HG02588 (cell line): Measurements from ENCODE around the gene GSTP1.
"Not testable (repeated sequence)": the region's sequence is repeated elsewhere in the genome, so short reads cannot be mapped to it uniquely, and the experiment has no call there.

Source experiments
- ATAC-seq: cut with Tn5 transposase; IDR thresholded peaks from one replicate; pipeline ENCODE4 v1.9.1; 2021; ENCODE audit warnings: mild to moderate bottlenecking, moderate library complexity; ENCODE audit not compliant: unreplicated experiment

GSTP1 gene

DNA sequence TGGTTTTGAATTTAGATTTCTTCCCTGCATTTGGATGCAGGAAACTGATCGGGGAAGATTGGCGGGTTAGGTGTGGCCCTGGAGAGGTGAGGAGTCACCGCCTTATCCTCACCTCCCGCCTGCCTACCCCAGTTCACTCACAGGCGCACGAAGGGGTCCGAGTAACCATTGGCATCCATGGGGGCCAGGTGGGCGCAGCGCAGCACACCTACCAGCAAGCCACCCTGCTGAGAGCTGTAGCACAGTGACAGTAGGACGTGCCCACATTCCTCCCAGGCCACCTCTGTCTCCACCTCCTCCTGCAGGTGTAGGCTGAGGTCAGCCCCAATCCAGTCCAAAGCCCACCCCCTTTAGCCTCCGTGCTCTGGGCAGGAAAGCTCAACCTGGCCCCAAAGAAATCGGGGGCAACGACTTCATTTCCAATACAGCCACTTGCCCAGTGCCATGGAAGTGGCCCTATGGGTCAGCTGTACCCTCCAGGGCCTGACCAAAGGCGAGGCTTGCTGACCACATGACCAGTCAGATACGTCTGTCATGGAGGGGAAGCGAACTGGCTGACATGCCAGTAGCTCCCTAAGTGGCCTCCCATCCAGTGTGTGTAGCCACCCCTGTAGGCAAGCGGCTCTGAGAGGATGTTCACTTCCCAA, 29.8 kb downstream of the GSTP1 start:
- ATAC-seq = no peak

GRCh38 chr11:67613960-67614715, 30.5 kb downstream of the GSTP1 start:
- ATAC-seq = peak; percentile 69

DNA sequence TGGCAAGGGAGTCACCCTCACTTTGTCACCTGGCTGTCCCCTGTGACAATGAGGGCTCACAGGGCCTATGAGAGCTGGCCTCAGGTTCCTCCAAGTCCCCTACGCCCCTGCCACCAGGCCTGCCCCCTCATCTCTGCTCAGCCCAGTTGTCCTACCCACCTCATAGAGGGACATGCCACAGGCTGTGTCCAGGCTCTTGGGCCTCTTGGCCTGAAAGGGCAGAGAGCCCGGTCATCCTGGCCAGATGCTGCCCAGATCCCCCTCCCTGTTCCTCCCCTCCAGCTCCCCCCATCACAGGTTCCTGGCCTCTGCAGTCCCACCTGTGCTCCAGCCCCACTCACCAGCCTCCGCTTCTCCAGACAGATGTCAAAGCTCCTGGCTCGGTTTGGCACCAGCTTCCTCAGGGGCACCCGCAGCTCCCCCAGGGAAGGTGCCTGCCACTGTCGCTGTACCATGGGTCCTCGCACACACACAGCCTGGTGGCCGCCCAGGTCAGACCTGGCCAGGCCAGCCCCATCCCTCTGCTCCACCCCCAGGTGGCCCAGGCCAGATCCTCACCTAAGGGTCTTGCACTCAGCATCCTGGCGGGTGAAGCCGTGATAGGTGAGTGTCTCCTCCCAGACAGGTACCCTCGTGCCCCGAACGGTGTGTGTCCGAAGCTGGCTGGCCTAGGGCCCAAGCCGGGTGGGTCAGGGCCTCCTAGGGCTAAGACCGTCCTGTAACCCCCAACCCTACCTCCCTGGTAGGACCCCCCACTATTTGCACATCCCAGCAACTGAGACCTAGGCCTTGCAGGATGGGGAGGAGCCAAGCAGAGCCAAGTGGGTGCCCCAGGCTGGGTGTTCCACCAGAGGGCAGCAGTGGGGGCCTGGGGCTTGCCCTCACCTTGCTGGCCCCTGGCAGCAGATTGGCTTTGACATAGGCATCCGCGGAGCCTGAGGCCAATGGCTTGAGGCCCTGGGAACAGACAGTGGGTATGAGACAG, 31.4 kb downstream of the GSTP1 start:
- no peak for ATAC-seq

GRCh38 chr11:67615728-67616430, 32.3 kb downstream of the GSTP1 start:
- no peak for ATAC-seq

GRCh38 chr11:67616431-67617242, 33.0 kb downstream of the GSTP1 start:
- ATAC-seq = no peak

DNA sequence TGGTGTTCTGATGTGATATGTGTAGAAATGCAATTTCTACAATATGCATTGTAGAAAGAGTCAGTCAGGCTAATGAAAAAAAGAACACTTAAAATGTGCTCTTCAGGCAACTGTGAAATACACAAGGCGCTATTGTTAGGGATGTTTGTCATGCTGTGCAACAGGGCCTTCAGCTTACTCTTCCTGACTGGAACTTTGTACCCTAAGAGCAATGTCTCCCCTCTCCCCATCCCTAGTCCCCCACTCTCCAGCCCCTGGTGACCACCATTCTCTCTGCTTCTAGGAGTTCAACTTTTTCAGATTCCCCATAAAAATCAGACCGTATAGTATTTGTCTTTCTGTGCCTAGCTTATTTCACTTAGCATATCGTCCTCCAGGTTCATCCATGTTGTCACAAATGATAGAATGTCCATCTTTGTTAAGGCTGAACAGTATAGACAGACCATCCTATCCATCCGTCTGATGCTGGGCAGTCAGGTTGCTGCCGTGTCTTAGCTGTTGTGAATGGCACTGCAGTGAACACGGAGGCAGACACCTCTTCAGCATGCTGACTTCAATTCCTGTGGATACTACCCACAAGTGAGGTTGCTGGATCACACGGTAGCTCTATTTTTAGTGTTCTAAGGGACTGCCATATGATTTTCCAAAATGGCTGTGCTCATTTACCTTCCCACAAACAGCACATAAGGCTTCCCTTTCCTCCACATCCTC, 33.8 kb downstream of the GSTP1 start:
- no peak for ATAC-seq

DNA sequence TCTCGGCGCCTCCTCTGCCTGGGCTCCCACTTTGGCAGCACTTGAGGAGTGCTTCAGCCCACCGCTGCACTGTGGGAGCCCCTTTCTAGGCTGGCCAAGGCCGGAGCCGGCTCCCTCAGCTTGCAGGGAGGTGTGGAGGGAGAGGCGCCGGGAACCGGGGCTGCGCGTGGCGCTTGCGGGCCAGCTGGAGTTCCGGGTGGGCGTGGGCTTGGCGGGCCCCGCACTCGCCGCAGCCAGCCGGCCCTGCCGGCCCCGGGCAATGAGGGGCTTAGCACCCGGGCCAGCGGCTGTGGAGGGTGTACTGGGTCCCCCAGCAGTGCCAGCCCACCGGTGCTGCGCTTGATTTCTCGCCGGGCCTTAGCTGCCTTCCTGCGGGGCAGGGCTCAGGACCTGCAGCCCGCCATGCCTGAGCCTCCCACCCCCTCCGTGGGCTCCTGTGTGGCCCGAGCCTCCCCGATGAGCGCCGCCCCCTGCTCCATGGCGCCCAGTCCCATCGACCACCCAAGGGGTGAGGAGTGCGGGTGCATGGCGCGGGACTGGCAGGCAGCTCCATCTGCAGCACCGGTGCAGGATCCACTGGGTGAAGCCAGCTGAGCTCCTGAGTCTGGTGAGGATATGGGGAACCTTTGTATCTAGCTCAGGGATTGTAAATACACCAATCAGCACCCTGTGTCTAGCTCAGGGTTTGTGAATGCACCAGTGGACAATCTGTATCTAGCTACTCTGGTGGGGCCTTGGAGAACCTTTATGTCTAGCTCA, 35.5 kb downstream of the GSTP1 start:
- not testable (repeated sequence) for ATAC-seq

- ATAC-seq = not testable (repeated sequence)
Observed at GRCh38 chr11:67619683-67620618, 36.3 kb downstream of the GSTP1 start.

DNA sequence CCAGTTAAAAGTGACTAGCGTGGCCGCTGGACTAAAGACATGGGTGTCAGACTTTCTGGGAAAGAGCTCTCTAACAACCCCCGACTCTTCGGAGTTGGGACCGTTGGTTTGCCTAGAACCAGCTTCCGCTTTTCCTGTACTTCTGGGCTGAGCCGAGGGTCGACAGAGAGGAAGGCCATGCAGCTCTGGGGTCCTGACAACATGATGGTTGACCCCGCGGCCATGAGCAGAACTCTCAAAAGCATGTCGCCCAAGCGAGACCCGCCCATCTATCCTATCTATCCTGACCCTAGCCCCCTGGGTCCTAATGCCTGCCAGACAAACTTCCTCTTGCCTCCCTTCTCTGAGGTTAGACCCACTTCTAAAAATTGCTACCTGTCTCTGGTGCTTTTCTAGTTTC, 37.0 kb downstream of the GSTP1 start:
- ATAC-seq = not testable (repeated sequence)

- ATAC-seq = not testable (repeated sequence)
Observed at GRCh38 chr11:67621928-67622327, 38.3 kb downstream of the GSTP1 start.

DNA sequence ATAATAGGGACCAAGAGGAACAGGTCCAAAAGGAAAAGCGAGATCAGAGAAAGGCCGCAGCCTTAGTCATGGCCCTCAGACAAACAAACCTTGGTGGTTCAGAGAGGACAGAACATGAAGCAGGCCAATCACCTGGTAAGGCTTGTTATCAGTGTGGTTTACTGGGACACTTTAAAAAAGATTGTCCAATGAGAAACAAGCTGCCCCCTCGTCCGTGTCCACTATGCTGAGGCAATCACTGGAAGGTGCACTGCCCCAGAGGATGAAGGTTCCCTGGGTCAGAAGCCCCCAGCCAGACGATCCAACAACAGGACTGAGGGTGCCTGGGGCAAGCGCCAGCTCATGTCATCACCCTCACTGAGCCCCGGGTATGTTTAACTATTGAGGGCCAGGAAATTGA, 39.3 kb downstream of the GSTP1 start:
- not testable (repeated sequence) for ATAC-seq

DNA sequence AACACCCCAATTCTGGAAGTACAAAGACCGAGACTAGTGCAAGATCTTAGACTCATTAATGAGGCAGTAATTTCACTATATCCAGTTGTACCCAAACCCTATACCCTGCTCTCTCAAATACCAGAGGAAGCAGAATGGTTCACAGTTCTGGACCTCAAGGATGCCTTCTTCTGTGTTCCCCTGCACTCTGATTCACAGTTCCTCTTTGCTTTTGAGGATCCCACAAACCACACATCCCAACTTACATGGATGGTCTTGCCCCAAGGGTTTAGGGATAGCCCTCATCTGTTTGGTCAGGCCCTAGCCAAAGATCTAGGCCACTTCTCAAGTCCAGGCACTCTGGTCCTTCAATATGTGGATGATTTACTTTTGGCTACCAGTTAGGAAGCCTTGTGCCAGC, 40.2 kb downstream of the GSTP1 start:
- ATAC-seq = not testable (repeated sequence)

GRCh38 chr11:67626131-67626833, 42.7 kb downstream of the GSTP1 start:
- not testable (repeated sequence) for ATAC-seq

DNA sequence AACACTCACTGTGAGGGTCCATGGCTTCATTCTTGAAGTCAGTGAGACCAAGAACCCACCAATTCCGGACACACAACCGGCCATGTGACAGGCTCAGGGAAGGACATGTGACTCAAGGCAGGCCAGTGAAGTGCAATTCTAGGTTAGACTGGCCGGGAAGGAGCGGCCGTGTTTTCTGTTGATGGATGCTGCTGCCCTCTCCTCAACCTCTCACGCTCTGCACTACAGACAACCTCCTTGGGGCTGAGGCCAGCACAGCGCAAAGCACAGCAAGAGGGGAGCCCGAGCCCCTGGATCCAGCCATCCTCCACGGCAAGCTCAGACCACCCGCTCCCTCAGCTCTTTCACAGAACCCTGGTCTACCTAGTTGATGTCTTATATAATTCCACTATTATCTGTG, 43.4 kb downstream of the GSTP1 start:
- ATAC-seq = no peak

DNA sequence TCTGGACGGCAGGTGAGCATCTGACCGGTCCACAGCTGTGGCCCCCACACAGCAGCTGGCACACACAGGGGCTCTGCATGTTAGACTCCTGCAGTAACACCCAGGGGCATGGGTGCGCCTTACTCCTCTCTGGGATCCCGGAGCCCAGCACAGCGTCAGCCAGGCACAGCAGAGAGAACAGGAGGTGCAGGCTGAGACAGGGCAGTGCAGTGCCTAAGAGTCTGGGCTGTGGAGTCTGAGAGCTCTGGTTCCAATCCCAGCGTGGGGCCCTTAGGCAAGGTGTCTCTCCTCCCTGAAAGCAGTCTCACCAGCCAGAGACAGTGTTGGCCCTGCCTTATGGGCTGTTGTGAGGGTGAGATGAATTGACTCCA, 43.8 kb downstream of the GSTP1 start:
- ATAC-seq = no peak

DNA sequence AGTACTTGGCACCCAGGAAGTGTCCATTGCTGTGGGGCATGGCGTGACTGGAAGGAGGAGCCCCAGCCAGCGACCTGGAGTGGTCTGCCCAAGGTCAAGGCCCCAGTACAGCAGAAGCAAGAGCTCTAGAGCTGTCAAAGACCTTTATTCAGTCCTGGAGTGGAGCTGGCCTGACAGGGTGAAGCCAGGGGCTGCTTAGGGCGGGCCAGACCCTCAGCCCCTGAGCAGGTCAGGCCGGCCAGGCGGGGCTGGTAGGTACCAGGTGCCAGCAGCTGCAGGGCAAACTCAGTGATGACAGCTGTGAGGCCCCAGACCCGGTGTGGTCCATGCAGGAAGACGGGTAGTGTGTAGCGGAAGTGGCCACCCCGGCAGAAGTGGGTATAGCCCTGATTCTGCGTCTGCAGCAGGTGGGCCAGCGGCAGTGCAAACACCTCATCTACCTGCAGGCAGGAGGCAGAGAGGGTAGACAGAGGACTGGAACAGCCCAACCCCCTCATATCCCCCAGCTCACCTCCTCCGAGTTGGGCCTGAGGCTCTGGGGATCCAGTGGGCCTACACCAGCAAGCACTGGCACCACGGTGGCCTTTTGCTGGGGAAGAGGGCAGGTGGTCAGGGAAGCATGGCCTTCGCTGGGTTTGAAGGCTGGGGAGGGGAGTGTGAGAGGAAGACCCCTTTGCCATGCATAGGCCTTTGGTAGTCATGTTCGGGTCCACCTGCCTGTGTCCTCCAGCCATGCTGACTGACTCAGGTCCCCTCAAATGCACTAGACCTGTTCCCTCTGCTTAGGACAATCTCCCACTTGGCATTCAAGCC, 44.4 kb downstream of the GSTP1 start:
- ATAC-seq = no peak
